Activated CD8-positive, alpha-beta memory T cell treated with anti-CD3 and anti-CD28 coated beads, Interleukin-2, amount 10 ng/mL, durations not matched to agents 7 days and 5 days (primary cell): ENCODE data around the gene BPHL. TPM values are rescaled to one million over a fixed set of nuclear protein-coding genes. Genes with fewer than 3 reads are reported as not detected.
A peak's percentile ranks its signal among the peaks of the same experiment; 100 is the strongest.
"Not testable (repeated sequence)": the region's sequence is repeated elsewhere in the genome, so short reads cannot be mapped to it uniquely, and the experiment has no call there.

Experiments used
- ATAC-seq: fragments of 150-1000 bp; cut with Tn5 transposase; one replicate; pipeline ENCODE4 v1.10.0; 2021; ENCODE audit warnings: moderate library complexity
- CTCF ChIA-PET: fragments of 350-600 bp; sonication (Branson Sonifier 250); formaldehyde crosslinking; loops from one replicate; lab custom pipeline; 2021; ENCODE audit warnings: antibody characterized with exemption; lab: Charles Lee
- DNase-seq: peaks from one replicate; pipeline ENCODE4 v3.0.0-alpha.2; 2020
- H3K27ac Mint-ChIP-seq: one replicate; pipeline ENCODE4 v1.8.0; 2021; ENCODE audit warnings: mild to moderate bottlenecking, mixed read lengths
- H3K27me3 Mint-ChIP-seq: one replicate; pipeline ENCODE4 v1.8.0; 2021; ENCODE audit warnings: mixed read lengths
- H3K36me3 Mint-ChIP-seq: one replicate; pipeline ENCODE4 v1.8.0; 2021; ENCODE audit warnings: mild to moderate bottlenecking, mixed read lengths
- H3K4me1 Mint-ChIP-seq: one replicate; pipeline ENCODE4 v1.8.0; 2021; ENCODE audit warnings: mixed read lengths
- H3K4me3 Mint-ChIP-seq: one replicate; pipeline ENCODE4 v1.8.0; 2021; ENCODE audit warnings: mild to moderate bottlenecking, moderate library complexity, mixed read lengths
- H3K9me3 Mint-ChIP-seq: one replicate; pipeline ENCODE4 v1.8.0; 2022; ENCODE audit warnings: low read depth, mixed read lengths
- total RNA-seq, 2 experiments: library from RNA; stranded (reverse); gene quantifications; one replicate each; pipeline ENCODE4 v1.2.3, GENCODE V29; 2021

The BPHL gene
- total RNA-seq, 2 experiments from 2014 or later, result 5.3 to 9.2 TPM

DNA sequence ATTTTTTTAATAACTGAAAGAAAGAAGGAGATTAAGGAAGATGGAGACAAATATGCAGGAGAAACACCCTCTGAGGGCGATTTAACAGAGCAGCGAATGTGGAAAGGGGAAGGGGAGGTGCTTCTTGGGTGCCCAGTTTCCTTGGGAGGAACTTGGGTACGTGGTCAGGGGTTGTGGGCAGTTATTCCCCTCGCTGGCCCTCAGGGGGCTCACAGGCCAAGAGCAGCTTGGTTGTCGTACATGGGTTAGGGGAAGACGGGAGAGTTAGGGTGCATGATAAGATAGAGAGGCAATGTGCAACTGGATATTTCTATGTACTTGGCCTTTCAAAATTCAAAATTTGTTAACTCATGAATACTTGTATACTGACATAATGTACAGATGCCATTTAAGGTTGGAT is 45.9 kb downstream of the BPHL start:
- Mint-ChIP-seq H3K9me3 (no peaks in the 10 kb centered on the region), H3K4me1 (peaks cover 17% of the 10 kb centered on the region), H3K27me3 (peaks cover 25% of the 10 kb centered on the region), H3K27ac (no peak overlapping the region), H3K4me3 (no peak overlapping the region), H3K36me3 (peaks cover 2% of the 10 kb centered on the region)
- ATAC-seq (no peak), DNase-seq (no peak)
- CTCF ChIA-PET, result no interaction called here

DNA sequence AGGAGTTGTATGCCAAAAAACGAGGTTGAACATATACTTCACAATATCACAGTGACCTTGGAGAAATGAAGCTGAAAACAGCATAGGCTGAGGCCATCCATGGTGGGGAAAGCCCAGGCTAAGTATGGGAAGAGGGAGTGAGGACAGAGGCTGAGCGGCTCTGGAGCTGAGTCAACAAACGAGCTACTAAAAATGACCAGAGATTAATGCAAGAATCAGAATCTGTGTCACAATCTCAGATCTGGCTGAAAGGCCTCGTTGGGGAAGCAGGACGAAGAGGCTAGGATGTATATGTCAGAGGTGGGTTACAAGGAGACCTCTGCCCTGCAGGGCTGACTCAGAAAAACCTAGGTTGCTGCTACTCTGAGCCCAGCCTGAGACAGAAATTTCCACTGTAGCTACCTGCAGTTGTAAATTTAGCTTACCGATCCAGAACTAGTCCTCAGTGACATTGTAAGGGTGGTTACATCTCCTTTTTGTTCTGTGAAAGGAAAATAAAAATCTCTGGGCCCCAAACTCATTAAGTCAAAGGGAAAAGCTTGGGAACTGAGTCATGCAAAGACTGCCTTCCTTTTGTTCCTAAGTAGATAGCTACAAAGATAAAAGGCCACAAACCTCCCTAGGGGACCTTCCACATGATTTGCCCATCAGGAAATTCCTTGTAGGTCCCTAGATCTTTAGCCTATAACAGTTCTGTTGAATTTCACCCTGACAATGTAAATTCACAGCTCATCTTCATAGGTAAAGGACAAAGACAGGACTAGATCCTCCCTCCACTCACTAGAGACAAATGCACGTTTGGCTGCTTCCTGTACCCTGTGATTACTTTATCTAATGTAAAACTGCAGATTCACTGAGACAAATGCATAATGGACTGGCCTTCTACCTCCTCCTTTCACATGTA is 47.4 kb downstream of the BPHL start:
- no peaks in the 10 kb centered on the region for H3K36me3 Mint-ChIP-seq
- H3K4me1 Mint-ChIP-seq, result peaks cover 12% of the 10 kb centered on the region
- ATAC-seq (no peak), DNase-seq (no peak)
- CTCF ChIA-PET, result interaction anchor here (1.2 kb wide), 1 partner anchor 86 kb away, joined by 4 read pairs; no protein-coding TSS in a partner anchor
- H3K9me3 Mint-ChIP-seq, result no peaks in the 10 kb centered on the region
- H3K4me3 Mint-ChIP-seq, result no peak overlapping the region
- no peak overlapping the region for H3K27ac Mint-ChIP-seq
- peaks cover 14% of the 10 kb centered on the region for H3K27me3 Mint-ChIP-seq

GRCh38 chr6:3166535-3167225 is 48.2 kb downstream of the BPHL start:
- not testable (repeated sequence) for H3K9me3 Mint-ChIP-seq, H3K27me3 Mint-ChIP-seq, ATAC-seq, H3K36me3 Mint-ChIP-seq, DNase-seq, H3K4me3 Mint-ChIP-seq, H3K27ac Mint-ChIP-seq
- H3K4me1 Mint-ChIP-seq, result peaks cover 12% of the 10 kb centered on the region
- CTCF ChIA-PET, result interaction anchor here (1.2 kb wide), 1 partner anchor 85 kb away, joined by 4 read pairs; no protein-coding TSS in a partner anchor

GRCh38 chr6:3168046-3168445 is 49.5 kb downstream of the BPHL start:
- not testable (repeated sequence) for H3K27me3 Mint-ChIP-seq, H3K9me3 Mint-ChIP-seq, H3K27ac Mint-ChIP-seq, DNase-seq, H3K36me3 Mint-ChIP-seq, H3K4me3 Mint-ChIP-seq, ATAC-seq, H3K4me1 Mint-ChIP-seq
- CTCF ChIA-PET, result interaction anchor here (0.6 kb wide), 1 partner anchor 981 kb away, joined by 3 read pairs; no protein-coding TSS in a partner anchor

- H3K4me3 Mint-ChIP-seq, H3K36me3 Mint-ChIP-seq, H3K9me3 Mint-ChIP-seq, H3K4me1 Mint-ChIP-seq, DNase-seq, CTCF ChIA-PET, H3K27ac Mint-ChIP-seq, H3K27me3 Mint-ChIP-seq, ATAC-seq: not testable (repeated sequence)
Observed at GRCh38 chr6:3170676-3171075, 52.2 kb downstream of the BPHL start.

DNA sequence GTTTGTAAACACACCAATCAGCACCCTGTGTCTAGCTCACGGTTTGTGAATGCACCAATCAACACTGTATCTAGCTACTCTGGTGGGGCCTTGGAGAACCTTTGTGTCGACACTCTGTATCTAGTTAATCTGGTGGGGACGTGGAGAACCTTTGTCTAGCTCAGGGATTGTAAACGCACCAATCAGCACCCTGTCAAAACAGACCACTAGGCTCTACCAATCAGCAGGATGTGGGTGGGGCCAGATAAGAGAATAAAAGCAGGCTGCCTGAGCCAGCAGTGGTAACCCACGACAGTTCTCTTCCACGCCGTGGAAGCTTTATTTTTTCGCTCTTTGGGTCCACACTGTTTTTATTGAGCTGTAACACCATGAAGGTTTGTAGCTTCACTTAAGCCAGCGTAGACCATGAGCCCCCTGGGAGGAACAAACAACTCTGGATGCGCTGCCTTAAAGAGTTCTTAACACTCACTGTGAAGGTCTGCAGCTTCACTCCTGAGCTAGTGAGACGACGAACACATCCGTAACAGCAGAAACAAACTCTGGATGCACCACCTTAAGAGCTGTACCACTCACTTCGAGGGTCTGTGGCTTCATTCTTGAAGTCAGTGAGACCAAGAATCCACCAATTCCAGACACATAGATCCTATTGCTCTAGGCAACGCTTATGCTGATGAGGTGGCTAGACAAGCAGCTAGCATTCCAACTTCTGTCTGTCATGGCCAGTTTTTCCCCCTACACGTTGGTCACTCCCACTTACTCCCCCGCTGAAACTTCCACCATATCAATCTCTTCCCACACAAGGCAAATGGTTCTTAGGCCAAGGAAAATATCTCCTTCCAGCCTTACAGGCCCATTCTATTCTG is 53.0 kb downstream of the BPHL start:
- ATAC-seq, H3K36me3 Mint-ChIP-seq, H3K4me1 Mint-ChIP-seq, H3K27me3 Mint-ChIP-seq, H3K4me3 Mint-ChIP-seq, DNase-seq, CTCF ChIA-PET, H3K27ac Mint-ChIP-seq, H3K9me3 Mint-ChIP-seq: not testable (repeated sequence)

DNA sequence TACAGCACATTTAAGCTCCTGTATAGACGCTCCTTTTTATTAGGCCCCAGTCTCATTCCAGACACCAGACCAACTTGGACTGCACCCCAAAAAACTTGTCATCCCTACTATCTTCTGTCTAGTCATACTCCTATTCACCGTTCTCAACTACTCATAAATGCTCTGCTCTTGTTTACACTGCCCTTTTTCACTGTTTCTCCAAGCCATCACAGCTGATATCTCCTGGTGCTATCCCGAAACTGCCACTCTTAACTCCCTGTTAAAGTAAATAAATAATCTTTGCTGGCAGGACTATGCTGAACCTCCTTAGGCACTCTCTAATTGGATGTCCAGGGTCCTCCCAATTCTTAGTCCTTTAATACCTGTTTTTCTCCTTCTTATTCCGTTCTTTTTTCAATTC is 54.3 kb downstream of the BPHL start:
- H3K36me3 Mint-ChIP-seq, H3K4me3 Mint-ChIP-seq, H3K27ac Mint-ChIP-seq, H3K4me1 Mint-ChIP-seq, ATAC-seq, H3K27me3 Mint-ChIP-seq, DNase-seq, H3K9me3 Mint-ChIP-seq, CTCF ChIA-PET: not testable (repeated sequence)

DNA sequence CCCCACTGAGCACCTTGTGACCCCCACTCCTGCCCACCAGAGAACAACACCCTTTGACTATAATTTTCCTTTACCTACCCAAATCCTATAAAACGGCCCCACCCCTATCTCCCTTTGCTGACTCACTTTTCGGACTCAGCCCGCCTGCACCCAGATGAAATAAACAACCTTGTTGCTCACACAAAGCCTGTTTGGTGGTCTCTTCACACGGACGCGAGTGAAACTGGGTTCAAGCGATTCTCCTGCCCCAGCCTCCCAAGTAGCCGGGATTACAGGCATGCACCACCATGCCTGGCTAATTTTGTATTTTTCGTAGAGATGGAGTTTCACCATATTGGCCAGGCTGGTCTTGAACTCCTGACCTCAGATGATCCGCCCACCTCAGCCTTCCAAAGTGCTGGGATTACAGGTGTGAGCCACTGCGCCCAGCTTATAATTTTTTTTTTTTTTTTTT is 55.2 kb downstream of the BPHL start:
- H3K4me1 Mint-ChIP-seq, H3K27me3 Mint-ChIP-seq, DNase-seq, H3K27ac Mint-ChIP-seq, ATAC-seq, CTCF ChIA-PET, H3K36me3 Mint-ChIP-seq, H3K9me3 Mint-ChIP-seq, H3K4me3 Mint-ChIP-seq: not testable (repeated sequence)

GRCh38 chr6:3175715-3176402 is 57.3 kb downstream of the BPHL start:
- DNase-seq, result no peak
- Mint-ChIP-seq H3K9me3 (no peaks in the 10 kb centered on the region), H3K36me3 (no peaks in the 10 kb centered on the region), H3K27me3 (peaks cover 14% of the 10 kb centered on the region), H3K4me1 (peaks cover 8% of the 10 kb centered on the region), H3K4me3 (no peak overlapping the region), H3K27ac (no peak overlapping the region)
- ATAC-seq, result no peak
- CTCF ChIA-PET, result no interaction called here

GRCh38 chr6:3176562-3177355 is 58.2 kb downstream of the BPHL start:
- Mint-ChIP-seq H3K4me1 (peaks cover 8% of the 10 kb centered on the region), H3K9me3 (no peaks in the 10 kb centered on the region), H3K27ac (no peak overlapping the region), H3K36me3 (no peaks in the 10 kb centered on the region), H3K27me3 (peaks cover 14% of the 10 kb centered on the region), H3K4me3 (no peak overlapping the region)
- peak; percentile 85 for ATAC-seq
- CTCF ChIA-PET, result interaction anchor here (0.5 to 1.0 kb wide), 2 partner anchors 20 to 50 kb away, joined by 3 read pairs; partner anchors contain the start of gene TUBB2A
- DNase-seq, result peak; percentile 73

DNA sequence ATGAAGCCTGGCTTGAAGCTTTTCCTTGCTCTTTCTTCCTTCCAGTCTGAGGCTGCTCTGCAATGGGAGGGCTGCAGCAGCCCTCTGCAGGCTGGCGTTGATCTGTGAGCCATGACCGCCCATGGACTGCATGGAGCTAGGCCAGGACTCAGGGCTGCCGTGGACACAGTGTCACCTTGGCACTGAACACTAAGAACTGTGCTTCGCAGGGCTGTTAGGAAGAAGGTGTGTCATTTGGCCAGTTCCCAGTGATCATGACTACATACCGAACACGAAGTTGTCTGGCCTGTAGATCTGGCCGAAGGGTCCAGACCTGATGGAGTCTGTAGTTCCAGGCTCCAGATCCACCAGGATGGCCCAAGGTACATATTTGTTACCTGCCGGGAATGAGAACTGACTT is 60.2 kb downstream of the BPHL start:
- H3K4me3 Mint-ChIP-seq, H3K36me3 Mint-ChIP-seq, CTCF ChIA-PET, ATAC-seq, H3K27ac Mint-ChIP-seq, DNase-seq, H3K9me3 Mint-ChIP-seq, H3K4me1 Mint-ChIP-seq: not testable (repeated sequence)
- H3K27me3 Mint-ChIP-seq, result peaks cover 17% of the 10 kb centered on the region

DNA sequence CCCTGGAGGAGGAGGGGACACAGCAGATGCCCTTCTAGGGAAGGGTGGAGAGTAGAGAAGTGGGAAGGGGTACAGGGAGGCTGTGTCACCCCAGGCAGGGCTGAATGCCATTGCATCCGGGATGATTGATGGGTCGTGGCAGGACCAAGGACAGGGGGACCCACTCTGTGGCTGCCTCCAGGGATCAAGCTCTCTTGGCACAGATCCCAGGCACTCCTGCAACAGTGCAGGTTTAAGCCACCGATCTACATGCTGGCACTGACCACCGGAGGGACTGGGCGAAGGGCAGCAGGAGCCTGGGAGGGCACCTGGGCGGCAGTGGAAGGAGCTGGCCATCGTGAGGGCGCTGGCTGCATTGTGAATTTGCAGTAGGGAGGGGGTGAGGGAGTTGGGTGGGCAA is 61.4 kb downstream of the BPHL start:
- Mint-ChIP-seq H3K27me3 (peaks cover 28% of the 10 kb centered on the region), H3K4me3 (peak overlapping the region; percentile 2)
- H3K27ac Mint-ChIP-seq, H3K36me3 Mint-ChIP-seq, CTCF ChIA-PET, H3K9me3 Mint-ChIP-seq, H3K4me1 Mint-ChIP-seq, DNase-seq: not testable (repeated sequence)
- ATAC-seq, result peak; percentile 60
